Kidney epithelial cell (primary cell): Measurements from ENCODE around the gene MELK. TPM values are rescaled to one million over a fixed set of nuclear protein-coding genes. Genes with fewer than 3 reads are reported as not detected.
"Not testable (repeated sequence)": the region's sequence is repeated elsewhere in the genome, so short reads cannot be mapped to it uniquely, and the experiment has no call there.

ENCODE experiments used
- DNase-seq: peaks from one replicate; pipeline ENCODE4 v3.0.0-alpha.2; 2010; ENCODE audit warnings: low read depth
- H3K27me3 ChIP-seq: 2 replicates; pipeline ENCODE4 v1.6.0; 2011; ENCODE audit warnings: low read length; ENCODE audit not compliant: control insufficient read depth, insufficient read depth
- H3K36me3 ChIP-seq: 2 replicates; pipeline ENCODE4 v1.5.1; 2011; ENCODE audit warnings: low read length; ENCODE audit not compliant: control insufficient read depth, insufficient read depth
- H3K4me3 ChIP-seq: 2 replicates; pipeline ENCODE4 v1.5.1; 2011; ENCODE audit warnings: low read depth, mild to moderate bottlenecking, control low read depth, low read length
- CTCF ChIP-seq: IDR thresholded peaks from 2 replicates; pipeline ENCODE4 v1.5.1; 2011; ENCODE audit warnings: mild to moderate bottlenecking, moderate library complexity, low read length, control low read depth, inconsistent platforms; ENCODE audit not compliant: insufficient read depth, poor library complexity, severe bottlenecking
- total RNA-seq: library from RNA; depleted of rRNA; stranded (reverse); fragments of >200 nt; gene quantifications from 2 replicates; pipeline ENCODE4 v1.2.3, GENCODE V29; 2015

MELK gene
- 15.0 and 16.0 TPM in 2 replicates for total RNA-seq

- DNase-seq: no peak
- Histone ChIP-seq H3K36me3 (no peaks in the 10 kb centered on the region), H3K27me3 (no peaks in the 10 kb centered on the region), H3K4me3 (peak within 1 kb of the TSS; percentile 70)
- TF ChIP-seq CTCF: no peak
Measured at GRCh38 chr9:36572515-36573418, at the start of gene MELK. Gene MELK (plus strand): TSS chr9:36572895. CDS start chr9:36581682, 8,787 bp downstream.

- TF ChIP-seq CTCF: no peak
- no peak overlapping the region for H3K4me3 ChIP-seq
Measured at GRCh38 chr9:36530224-36530623, 42.5 kb upstream of the MELK start.

GRCh38 chr9:36532353-36532752 is 40.3 kb upstream of the MELK start:
- Histone ChIP-seq H3K4me3 (no peak overlapping the region), H3K27me3 (no peaks in the 10 kb centered on the region), H3K36me3 (no peaks in the 10 kb centered on the region)
- no peak for DNase-seq
- TF ChIP-seq CTCF: no peak

More at GRCh38 chr9:36530224-36530623, 42.5 kb upstream of the MELK start:
- no peaks in the 10 kb centered on the region for H3K36me3 ChIP-seq
- no peaks in the 10 kb centered on the region for H3K27me3 ChIP-seq
- DNase-seq: no peak

GRCh38 chr9:36533726-36534125 is 39.0 kb upstream of the MELK start:
- not testable (repeated sequence) for DNase-seq, H3K27me3 ChIP-seq, H3K36me3 ChIP-seq, H3K4me3 ChIP-seq

GRCh38 chr9:36535107-36535506 is 37.6 kb upstream of the MELK start:
- TF ChIP-seq CTCF: no peak
- no peak for DNase-seq
- H3K27me3 ChIP-seq: no peaks in the 10 kb centered on the region
- no peaks in the 10 kb centered on the region for H3K36me3 ChIP-seq
- H3K4me3 ChIP-seq: no peak overlapping the region

GRCh38 chr9:36537861-36538260 is 34.8 kb upstream of the MELK start:
- Histone ChIP-seq H3K4me3 (no peak overlapping the region), H3K36me3 (no peaks in the 10 kb centered on the region), H3K27me3 (no peaks in the 10 kb centered on the region)
- TF ChIP-seq CTCF: no peak
- no peak for DNase-seq
